ENCODE data around the gene TAAR1. TPM values are rescaled to one million over a fixed set of nuclear protein-coding genes. Genes with fewer than 3 reads are reported as not detected.
A peak's percentile ranks its signal among the peaks of the same experiment; 100 is the strongest.
"Not testable (repeated sequence)": the region's sequence is repeated elsewhere in the genome, so short reads cannot be mapped to it uniquely, and the experiment has no call there.

Gene TAAR1
- not detected for total RNA-seq (ENCODE audit: insufficient read depth, low replicate concordance)

GRCh38 chr6:132659082-132659481 is at the start of gene TAAR1:
Gene TAAR1, minus strand, starts transcription at chr6:132659182. Its CDS starts 13,179 bp downstream, at chr6:132646003.
- no peak for DNase-seq (ENCODE audit: low spot score)

- no peak for DNase-seq (ENCODE audit: low spot score)
Measured at GRCh38 chr6:132708771-132709170, 49.8 kb upstream of the TAAR1 start.

GRCh38 chr6:132708002-132708401 is 49.0 kb upstream of the TAAR1 start:
- DNase-seq (ENCODE audit: low spot score), result no peak

- DNase-seq (ENCODE audit: low spot score), result not testable (repeated sequence)
Measured at GRCh38 chr6:132706756-132707155, 47.8 kb upstream of the TAAR1 start.

- no peak for DNase-seq (ENCODE audit: low spot score)
Measured at GRCh38 chr6:132703936-132704335, 45.0 kb upstream of the TAAR1 start.

- DNase-seq (ENCODE audit: low spot score), result no peak
Measured at GRCh38 chr6:132698608-132699007, 39.6 kb upstream of the TAAR1 start.

GRCh38 chr6:132695773-132696172 is 36.8 kb upstream of the TAAR1 start:
- DNase-seq (ENCODE audit: low spot score), result no peak

GRCh38 chr6:132693478-132693877 is 34.5 kb upstream of the TAAR1 start:
- no peak for DNase-seq (ENCODE audit: low spot score)

- DNase-seq (ENCODE audit: low spot score), result no peak
Measured at GRCh38 chr6:132690678-132691077, 31.7 kb upstream of the TAAR1 start.

GRCh38 chr6:132687306-132687705 is 28.3 kb upstream of the TAAR1 start:
- DNase-seq (ENCODE audit: low spot score), result no peak

GRCh38 chr6:132686531-132686930 is 27.5 kb upstream of the TAAR1 start:
- DNase-seq (ENCODE audit: low spot score), result no peak

- no peak for DNase-seq (ENCODE audit: low spot score)
Measured at GRCh38 chr6:132685009-132685408, 26.0 kb upstream of the TAAR1 start.

GRCh38 chr6:132684272-132684671 is 25.3 kb upstream of the TAAR1 start:
- no peak for DNase-seq (ENCODE audit: low spot score)

- no peak for DNase-seq (ENCODE audit: low spot score)
Measured at GRCh38 chr6:132683543-132683942, 24.6 kb upstream of the TAAR1 start.

GRCh38 chr6:132679094-132679493 is 20.1 kb upstream of the TAAR1 start:
- not testable (repeated sequence) for DNase-seq (ENCODE audit: low spot score)

GRCh38 chr6:132675749-132676148 is 16.8 kb upstream of the TAAR1 start:
- no peak for DNase-seq (ENCODE audit: low spot score)

- DNase-seq (ENCODE audit: low spot score), result no peak
Measured at GRCh38 chr6:132675002-132675401, 16.0 kb upstream of the TAAR1 start.

GRCh38 chr6:132673376-132674094 is 14.6 kb upstream of the TAAR1 start:
- no peak for DNase-seq (ENCODE audit: low spot score)

- no peak for DNase-seq (ENCODE audit: low spot score)
Measured at GRCh38 chr6:132671295-132671694, 12.3 kb upstream of the TAAR1 start.

GRCh38 chr6:132669690-132670291 is 10.8 kb upstream of the TAAR1 start:
- DNase-seq (ENCODE audit: low spot score), result peak; percentile 36

GRCh38 chr6:132666118-132666517 is 7.1 kb upstream of the TAAR1 start:
- DNase-seq (ENCODE audit: low spot score), result no peak

GRCh38 chr6:132664309-132665034 is 5.5 kb upstream of the TAAR1 start:
- no peak for DNase-seq (ENCODE audit: low spot score)

- DNase-seq (ENCODE audit: low spot score), result no peak
Measured at GRCh38 chr6:132663661-132664060, 4.7 kb upstream of the TAAR1 start.

Measured in umbilical cord (tissue), 2 donors.